K562 (cell line): ENCODE data around the gene OTOG. TPM values are rescaled to one million over a fixed set of nuclear protein-coding genes. Genes with fewer than 3 reads are reported as not detected.

ENCODE experiments used
- ATAC-seq: fragments of 200-7000 bp; cut with Tn5 transposase; 3 replicates; pipeline ENCODE4 v1.9.1; 2020; ENCODE audit warnings: moderate library complexity
- BruUV-seq: library from RNA; stranded (reverse); fragments of 400-500 nt; replicated peaks from 2 replicates; lab custom pipeline; 2021; lab: Mats Ljungman, UMichigan
- CTCF ChIA-PET: fragments of 300-600 bp; formaldehyde crosslinking; extraction: SDS; loops from one replicate; lab custom pipeline; 2021; ENCODE audit warnings: low intra/inter-chr PET ratio; lab: Yijun Ruan, JAX
- POLR2A ChIA-PET: fragments of 300-600, 350-650 bp; sonication (Branson Sonifier 250); formaldehyde crosslinking; extraction: SDS; loops from one replicate; lab custom pipeline; 2021; ENCODE audit warnings: antibody characterized with exemption, inconsistent platforms; lab: Yijun Ruan, JAX
- DNase-seq, 4 experiments: peaks; one replicate each; pipeline versions ENCODE4 v3.0.0 to v3.0.0-alpha.2; 2011 to 2018; ENCODE audit warnings: low spot score in 3 of 4, mixed read lengths in 3 of 4; ENCODE audit errors: extremely low read depth in 1 of 4
- FAIRE-seq: peaks from 2 replicates; lab custom pipeline; 2011; peaks lifted over from hg19 to GRCh38; lab: Jason Lieb, UNC
- H2AFZ ChIP-seq: 2 replicates; pipeline ENCODE4 v1.6.0; 2011; ENCODE audit warnings: low read depth, low read length, control low read depth, inconsistent platforms
- H3K27ac ChIP-seq: fragments of 200-600 bp; 3 replicates; pipeline ENCODE4 v1.8.0; 2011; ENCODE audit warnings: low read depth, mild to moderate bottlenecking, control low read depth, inconsistent platforms, low read length, moderate library complexity, mixed read lengths; ENCODE audit errors: extremely low read depth
- H3K27me3 ChIP-seq, 2 experiments: fragments of 300-600 bp in 1 of 2; 2 replicates in 1 of 2; 3 replicates in 1 of 2; pipeline versions ENCODE4 v1.6.0 to v1.8.0; 2011; ENCODE audit warnings: inconsistent platforms in 2 of 2, low read length in 2 of 2, mild to moderate bottlenecking in 1 of 2, mixed read lengths in 1 of 2, moderate library complexity in 1 of 2; ENCODE audit not compliant: control insufficient read depth in 2 of 2, insufficient read depth in 2 of 2
- H3K36me3 ChIP-seq: fragments of 300-600 bp; 3 replicates; pipeline ENCODE4 v1.8.0; 2011; ENCODE audit warnings: mild to moderate bottlenecking, low read length, inconsistent platforms; ENCODE audit not compliant: control insufficient read depth, insufficient read depth
- H3K4me1 ChIP-seq, 2 experiments: fragments of 200-600 bp in 1 of 2; replicated peaks in 1 of 2; 2 replicates in 1 of 2; 3 replicates in 1 of 2; pipeline versions ENCODE4 v1.5.1 to v1.8.0; 2011; ENCODE audit warnings: inconsistent platforms in 2 of 2, low read length in 2 of 2, mild to moderate bottlenecking in 1 of 2, mixed read lengths in 1 of 2, moderate library complexity in 1 of 2; ENCODE audit not compliant: control insufficient read depth in 2 of 2, insufficient read depth in 2 of 2
- H3K4me2 ChIP-seq: 2 replicates; pipeline ENCODE4 v1.6.1; 2011; ENCODE audit warnings: low read length, control low read depth, inconsistent platforms, mixed read lengths; ENCODE audit not compliant: insufficient read depth
- H3K4me3 ChIP-seq: fragments of 200-600 bp; sonication (generic), shearing (Covaris generic); 2 replicates; pipeline ENCODE4 v1.5.1; 2016; ENCODE audit warnings: control low read depth, inconsistent platforms
- H3K79me2 ChIP-seq: fragments of 200-600 bp; 3 replicates; pipeline ENCODE4 v1.8.0; 2011; ENCODE audit warnings: low read length, inconsistent platforms; ENCODE audit not compliant: control insufficient read depth, insufficient read depth
- H3K9ac ChIP-seq, 2 experiments: 2 replicates each; pipeline versions ENCODE4 v1.6.0 to v1.6.1; 2011; ENCODE audit warnings: low read depth in 2 of 2, low read length in 2 of 2, control low read depth in 1 of 2, inconsistent platforms in 1 of 2, mild to moderate bottlenecking in 1 of 2, mixed read lengths in 1 of 2; ENCODE audit not compliant: insufficient read depth in 1 of 2
- H3K9me1 ChIP-seq: one replicate; pipeline ENCODE4 v1.6.0; 2011; ENCODE audit warnings: inconsistent platforms, mild to moderate bottlenecking, low read length, moderate library complexity; ENCODE audit not compliant: control insufficient read depth, insufficient read depth
- H3K9me3 ChIP-seq: replicated peaks from 2 replicates; pipeline ENCODE4 v1.5.1; 2011; ENCODE audit warnings: low read depth, low read length, inconsistent platforms; ENCODE audit not compliant: control insufficient read depth, insufficient read depth
- H4K20me1 ChIP-seq: replicated peaks from 2 replicates; pipeline ENCODE4 v1.6.1; 2011; ENCODE audit warnings: low read length, inconsistent platforms, mixed read lengths; ENCODE audit not compliant: control insufficient read depth, insufficient read depth
- DACH1 ChIP-seq: fragments of 450-650 bp; IDR thresholded peaks from 2 replicates; pipeline ENCODE4 v1.6.1; 2018; ENCODE audit not compliant: partially characterized antibody
- GTF3C2 ChIP-seq: IDR thresholded peaks from 3 replicates; pipeline ENCODE4 v1.6.1; 2011; ENCODE audit warnings: borderline replicate concordance, mild to moderate bottlenecking, moderate library complexity; ENCODE audit not compliant: insufficient read length; ENCODE audit errors: extremely low read depth
- MAFK ChIP-seq: IDR thresholded peaks from 2 replicates; pipeline ENCODE4 v1.6.1; 2011; ENCODE audit warnings: low read length, improper control_type of control experiment
- POLR2AphosphoS2 ChIP-seq: IDR thresholded peaks from 2 replicates; pipeline ENCODE4 v1.6.1; 2012; ENCODE audit warnings: low read length, improper control_type of control experiment
- SAP30 ChIP-seq: fragments of 200-600 bp; sonication (generic); IDR thresholded peaks from 2 replicates; pipeline ENCODE4 v1.6.1; 2012; ENCODE audit warnings: borderline replicate concordance, low read depth, mild to moderate bottlenecking, moderate library complexity, low read length, control low read depth, inconsistent platforms; ENCODE audit not compliant: insufficient read depth, poor library complexity, severe bottlenecking
- SRSF7 ChIP-seq: fragments of 200-400 bp; formaldehyde crosslinking; optimal IDR thresholded peaks from 2 replicates; pipeline ENCODE3; 2017; ENCODE audit warnings: mild to moderate bottlenecking, low read depth, low read length
- STAT5A ChIP-seq: IDR thresholded peaks from 2 replicates; pipeline ENCODE4 v1.6.1; 2012; ENCODE audit warnings: low read length, inconsistent platforms, borderline replicate concordance
- WHSC1 ChIP-seq: IDR thresholded peaks from one replicate; pipeline ENCODE4 v1.6.1; 2012; ENCODE audit warnings: low read length, control low read depth, inconsistent platforms
- ZBTB26 ChIP-seq: fragments of 450-650 bp; formaldehyde crosslinking; IDR thresholded peaks from 2 replicates; pipeline ENCODE4 v1.4.0; 2022; ENCODE audit warnings: missing genetic modification characterization
- ZNF121 ChIP-seq: sonication (generic); formaldehyde crosslinking; conservative IDR thresholded peaks from 2 replicates; pipeline ENCODE4 v1.8.0; 2022; ENCODE audit warnings: missing genetic modification reagents
- ZNF507 ChIP-seq: conservative IDR thresholded peaks from 2 replicates; pipeline ENCODE4 v1.6.1; 2017; ENCODE audit warnings: missing genetic modification characterization, missing compliant biosample characterization
- ZNF695 ChIP-seq: fragments of 450-650 bp; formaldehyde crosslinking; IDR thresholded peaks from 2 replicates; pipeline ENCODE4 v1.4.0; 2020; ENCODE audit warnings: mild to moderate bottlenecking, moderate library complexity
- WGBS: fragments of 100-300 bp; shearing (Covaris generic); methylation state at CpG from one replicate; pipeline ENCODE4 v1.1.6; 2016; ENCODE audit warnings: low coverage, mixed read lengths; ENCODE audit not compliant: insufficient coverage; ENCODE audit errors: missing lambda C conversion rate; 5-methylcytosine and 5-hydroxymethylcytosine counted together
- in situ Hi-C: fragments of 300-500 bp; cut with MboI; formaldehyde crosslinking; loops from 4 replicates; pipeline ENCODE4 v1.15.0; 2018; ENCODE audit warnings: inconsistent platforms, mixed read lengths
- intact Hi-C: fragments of 100-400 bp; cut with micrococcal nuclease; formaldehyde crosslinking; loops from 2 replicates; pipeline ENCODE4 v1.14.2; 2022
- polyA plus RNA-seq, 8 experiments: library from polyadenylated mRNA; depleted of rRNA in 4 of 8; stranded (reverse) in 5 of 8; unstranded in 3 of 8; fragments of >200 nt; fragmentation: Nextera tagmentation in 2 of 8; fragmentation: Illumina TruSeq in 1 of 8; extraction: Ambion mirVana in 2 of 8; extraction: Trizol in 1 of 8; gene quantifications; 2 replicates each; pipeline versions ENCODE4 v1.2.1 to v1.2.3, GENCODE V29; 2011 to 2014; ENCODE audit warnings: inconsistent platforms in 1 of 8, missing spikeins in 1 of 8
- total RNA-seq, 7 experiments: library from RNA; depleted of rRNA in 6 of 7; stranded (reverse); fragments of >200 nt in 6 of 7; fragmentation: Illumina TruSeq in 2 of 7; extraction: Trizol in 2 of 7; gene quantifications; 2 replicates each; pipeline versions ENCODE4 v1.2.1 to v1.2.3, GENCODE V29; 2011 to 2021; ENCODE audit warnings: low replicate concordance in 1 of 7
- TF ChIP-seq, protein P1 (sequence below): sonication (generic); formaldehyde crosslinking; IDR thresholded peaks from 2 replicates; pipeline ENCODE4 v1.8.0; 2023; ENCODE audit warnings: mild to moderate bottlenecking, missing genetic modification reagents

The OTOG gene
- total and polyA plus RNA-seq, 9 of the 15 experiments (the other 6 are each of a cell fraction or from before 2014, with no cell fraction given), result not detected

GRCh38 chr11:17637901-17638300 lies 90.8 kb downstream of the OTOG start:
- POLR2A ChIA-PET, result interaction anchor here (0.6 kb wide), 1 partner anchor 117 kb away, joined by 3 read pairs; no protein-coding TSS in a partner anchor
- intact Hi-C loops (no loop called here), in situ Hi-C loops (no loop called here)
- Histone ChIP-seq H3K9me3 (no peaks in the 10 kb centered on the region), H3K79me2 (no peaks in the 10 kb centered on the region), H3K27ac (no peak overlapping the region), H3K4me3 (no peak overlapping the region), H2AFZ (no peak overlapping the region), H4K20me1 (no peaks in the 10 kb centered on the region), H3K4me2 (no peak overlapping the region), H3K4me1 (peaks cover 0 to 18% of the 10 kb centered on the region in 2 experiments; a peak in 1 of 5 replicates), H3K27me3 (peaks cover 4 to 44% of the 10 kb centered on the region in 2 experiments; a peak in 3 of 5 replicates), H3K9ac (no peak overlapping the region), H3K9me1 (no peaks in the 10 kb centered on the region), H3K36me3 (no peaks in the 10 kb centered on the region)
- no peak for FAIRE-seq
- CTCF ChIA-PET, result no interaction called here
- WGBS, result 0% methylated on average over 4 of the region's 4 CpGs
- no TSS peak for BruUV-seq
- no peak for ATAC-seq
- TF ChIP-seq ZBTB26 (CRISPR knock-in tag) (no peak), ZNF507 (tag) (no peak), ZNF121 (CRISPR knock-in tag) (no peak), WHSC1 (no peak), SRSF7 (no peak), MAFK (no peak), POLR2AphosphoS2 (no peak), GTF3C2 (no peak), DACH1 (no peak), ZNF695 (CRISPR knock-in tag) (no peak), STAT5A (no peak), SAP30 (no peak)
- TF ChIP-seq, protein P1, sequence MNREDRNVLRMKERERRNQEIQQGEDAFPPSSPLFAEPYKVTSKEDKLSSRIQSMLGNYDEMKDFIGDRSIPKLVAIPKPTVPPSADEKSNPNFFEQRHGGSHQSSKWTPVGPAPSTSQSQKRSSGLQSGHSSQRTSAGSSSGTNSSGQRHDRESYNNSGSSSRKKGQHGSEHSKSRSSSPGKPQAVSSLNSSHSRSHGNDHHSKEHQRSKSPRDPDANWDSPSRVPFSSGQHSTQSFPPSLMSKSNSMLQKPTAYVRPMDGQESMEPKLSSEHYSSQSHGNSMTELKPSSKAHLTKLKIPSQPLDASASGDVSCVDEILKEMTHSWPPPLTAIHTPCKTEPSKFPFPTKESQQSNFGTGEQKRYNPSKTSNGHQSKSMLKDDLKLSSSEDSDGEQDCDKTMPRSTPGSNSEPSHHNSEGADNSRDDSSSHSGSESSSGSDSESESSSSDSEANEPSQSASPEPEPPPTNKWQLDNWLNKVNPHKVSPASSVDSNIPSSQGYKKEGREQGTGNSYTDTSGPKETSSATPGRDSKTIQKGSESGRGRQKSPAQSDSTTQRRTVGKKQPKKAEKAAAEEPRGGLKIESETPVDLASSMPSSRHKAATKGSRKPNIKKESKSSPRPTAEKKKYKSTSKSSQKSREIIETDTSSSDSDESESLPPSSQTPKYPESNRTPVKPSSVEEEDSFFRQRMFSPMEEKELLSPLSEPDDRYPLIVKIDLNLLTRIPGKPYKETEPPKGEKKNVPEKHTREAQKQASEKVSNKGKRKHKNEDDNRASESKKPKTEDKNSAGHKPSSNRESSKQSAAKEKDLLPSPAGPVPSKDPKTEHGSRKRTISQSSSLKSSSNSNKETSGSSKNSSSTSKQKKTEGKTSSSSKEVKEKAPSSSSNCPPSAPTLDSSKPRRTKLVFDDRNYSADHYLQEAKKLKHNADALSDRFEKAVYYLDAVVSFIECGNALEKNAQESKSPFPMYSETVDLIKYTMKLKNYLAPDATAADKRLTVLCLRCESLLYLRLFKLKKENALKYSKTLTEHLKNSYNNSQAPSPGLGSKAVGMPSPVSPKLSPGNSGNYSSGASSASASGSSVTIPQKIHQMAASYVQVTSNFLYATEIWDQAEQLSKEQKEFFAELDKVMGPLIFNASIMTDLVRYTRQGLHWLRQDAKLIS (CRISPR knock-in tag), result no peak
- DNase-seq, result peak in 1 of 4 experiments; percentile 3
